ENCODE results near the gene MYH16.

DNA sequence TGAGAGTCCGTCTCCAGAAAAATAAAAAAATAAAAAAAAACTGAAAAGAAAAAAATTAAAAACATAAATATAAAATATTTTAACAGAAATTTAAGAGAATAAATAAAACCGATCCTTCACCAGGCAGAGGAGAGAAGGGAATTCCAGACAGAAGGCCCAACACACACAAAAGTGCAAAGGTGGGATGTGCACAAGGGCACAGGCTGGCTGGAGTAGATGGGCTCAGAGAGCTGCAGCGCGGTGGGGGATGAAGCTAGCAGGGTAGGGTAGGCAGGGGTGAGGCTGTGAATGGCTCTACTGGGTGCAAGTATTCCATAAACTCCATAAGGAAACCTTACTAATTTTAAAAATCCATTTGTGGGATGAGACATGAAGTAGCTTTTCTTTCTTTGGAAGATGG, 37.4 kb downstream of the MYH16 start:
- TF ChIP-seq, protein P1, sequence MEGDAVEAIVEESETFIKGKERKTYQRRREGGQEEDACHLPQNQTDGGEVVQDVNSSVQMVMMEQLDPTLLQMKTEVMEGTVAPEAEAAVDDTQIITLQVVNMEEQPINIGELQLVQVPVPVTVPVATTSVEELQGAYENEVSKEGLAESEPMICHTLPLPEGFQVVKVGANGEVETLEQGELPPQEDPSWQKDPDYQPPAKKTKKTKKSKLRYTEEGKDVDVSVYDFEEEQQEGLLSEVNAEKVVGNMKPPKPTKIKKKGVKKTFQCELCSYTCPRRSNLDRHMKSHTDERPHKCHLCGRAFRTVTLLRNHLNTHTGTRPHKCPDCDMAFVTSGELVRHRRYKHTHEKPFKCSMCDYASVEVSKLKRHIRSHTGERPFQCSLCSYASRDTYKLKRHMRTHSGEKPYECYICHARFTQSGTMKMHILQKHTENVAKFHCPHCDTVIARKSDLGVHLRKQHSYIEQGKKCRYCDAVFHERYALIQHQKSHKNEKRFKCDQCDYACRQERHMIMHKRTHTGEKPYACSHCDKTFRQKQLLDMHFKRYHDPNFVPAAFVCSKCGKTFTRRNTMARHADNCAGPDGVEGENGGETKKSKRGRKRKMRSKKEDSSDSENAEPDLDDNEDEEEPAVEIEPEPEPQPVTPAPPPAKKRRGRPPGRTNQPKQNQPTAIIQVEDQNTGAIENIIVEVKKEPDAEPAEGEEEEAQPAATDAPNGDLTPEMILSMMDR (IDR thresholded peaks at IDR 0.05): no peak
- TF ChIP-seq POLR2A (IDR thresholded peaks at IDR 0.05): no peak
